Smooth muscle cell (in vitro differentiated cells): Measurements from ENCODE around the gene SLC9A7. TPM values are rescaled to one million over a fixed set of nuclear protein-coding genes. Genes with fewer than 3 reads are reported as not detected.
A peak's percentile ranks its signal among the peaks of the same experiment; 100 is the strongest.

Experiments used
- DNase-seq: peaks from one replicate; lab custom pipeline; 2025; ENCODE audit not compliant: unreplicated experiment; lab: John Stamatoyannopoulos, UW
- H2AFZ ChIP-seq: fragments of 200-600 bp; sonication (generic); 2 replicates; pipeline ENCODE4 v1.6.0; 2016; ENCODE audit warnings: antibody characterized with exemption, low read depth, mild to moderate bottlenecking
- H3F3A ChIP-seq: fragments of 200-600 bp; sonication (generic); 2 replicates; pipeline ENCODE4 v1.6.0; 2017; ENCODE audit warnings: antibody characterized with exemption, low read depth
- H3K27ac ChIP-seq: fragments of 200-600 bp; sonication (generic); 2 replicates; pipeline ENCODE4 v1.5.1; 2016; ENCODE audit warnings: low read depth, mild to moderate bottlenecking
- H3K27me3 ChIP-seq: fragments of 200-600 bp; sonication (generic); 2 replicates; pipeline ENCODE4 v1.6.1; 2016; ENCODE audit warnings: low read depth, mild to moderate bottlenecking
- H3K36me3 ChIP-seq: fragments of 200-600 bp; sonication (generic); 2 replicates; pipeline ENCODE4 v1.5.1; 2016; ENCODE audit warnings: low read depth
- H3K4me1 ChIP-seq: fragments of 200-600 bp; sonication (generic); 2 replicates; pipeline ENCODE4 v1.5.1; 2016; ENCODE audit warnings: low read depth
- H3K4me2 ChIP-seq: fragments of 200-600 bp; sonication (generic); 2 replicates; pipeline ENCODE4 v1.6.0; 2016; ENCODE audit warnings: mild to moderate bottlenecking
- H3K4me3 ChIP-seq: fragments of 200-600 bp; sonication (generic); 2 replicates; pipeline ENCODE4 v1.5.1; 2016; ENCODE audit warnings: mild to moderate bottlenecking
- H3K79me2 ChIP-seq: fragments of 200-600 bp; sonication (generic); 2 replicates; pipeline ENCODE4 v1.6.0; 2016; ENCODE audit warnings: low read depth, mild to moderate bottlenecking
- H3K9ac ChIP-seq: fragments of 200-600 bp; sonication (generic); 2 replicates; pipeline ENCODE4 v1.6.0; 2016; ENCODE audit warnings: low read depth
- H3K9me3 ChIP-seq: fragments of 200-600 bp; sonication (generic); replicated peaks from 2 replicates; pipeline ENCODE4 v1.5.1; 2016; ENCODE audit warnings: low read depth
- H4K20me1 ChIP-seq: fragments of 200-600 bp; sonication (generic); 2 replicates; pipeline ENCODE4 v1.6.0; 2016; ENCODE audit warnings: low read depth
- WGBS: methylation state at CpG from one replicate; pipeline ENCODE4 v1.1.7; 2016; ENCODE audit warnings: low lambda C conversion rate; 5-methylcytosine and 5-hydroxymethylcytosine counted together
- polyA plus RNA-seq: library from polyadenylated mRNA; unstranded; fragments of >200 nt; fragmentation: Nextera tagmentation; extraction: Ambion mirVana; gene quantifications from 2 replicates; pipeline ENCODE4 v1.2.1, GENCODE V29; 2016
- total RNA-seq: library from RNA; depleted of rRNA; stranded (reverse); fragments of >200 nt; gene quantifications from 2 replicates; pipeline ENCODE4 v1.2.3, GENCODE V29; 2014
- TF ChIP-seq, protein P1 (sequence below): fragments of 200-600 bp; sonication (generic); IDR thresholded peaks from 2 replicates; pipeline ENCODE4 v1.5.1; 2017; ENCODE audit warnings: borderline replicate concordance, mild to moderate bottlenecking, antibody characterized with exemption; ENCODE audit not compliant: insufficient read depth, poor library complexity, severe bottlenecking

SLC9A7 gene
- total and polyA plus RNA-seq, 2 experiments from 2014 or later, result 0.83 to 6.7 TPM

DNA sequence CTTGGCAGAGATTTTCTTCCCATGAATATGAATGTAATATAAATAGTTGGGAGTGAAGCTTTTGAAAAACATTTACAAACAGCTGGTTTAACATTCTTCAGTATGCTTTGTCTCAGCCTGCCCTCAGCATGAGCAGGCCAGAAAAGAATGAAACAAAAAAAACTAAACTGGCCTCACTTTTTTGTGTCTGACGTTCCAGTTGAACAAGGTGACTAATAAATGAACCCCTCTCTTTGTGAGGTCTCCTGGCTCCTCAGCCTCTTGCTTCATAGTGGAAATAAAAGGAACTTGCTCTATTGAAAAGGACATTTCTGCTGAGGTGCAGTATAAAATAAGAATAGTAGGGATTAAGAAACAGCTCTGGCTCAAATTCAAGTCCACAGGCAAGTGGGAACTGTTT, 176.0 kb downstream of the SLC9A7 start:
- H3K27ac ChIP-seq, result peak overlapping the region; percentile 75

DNA sequence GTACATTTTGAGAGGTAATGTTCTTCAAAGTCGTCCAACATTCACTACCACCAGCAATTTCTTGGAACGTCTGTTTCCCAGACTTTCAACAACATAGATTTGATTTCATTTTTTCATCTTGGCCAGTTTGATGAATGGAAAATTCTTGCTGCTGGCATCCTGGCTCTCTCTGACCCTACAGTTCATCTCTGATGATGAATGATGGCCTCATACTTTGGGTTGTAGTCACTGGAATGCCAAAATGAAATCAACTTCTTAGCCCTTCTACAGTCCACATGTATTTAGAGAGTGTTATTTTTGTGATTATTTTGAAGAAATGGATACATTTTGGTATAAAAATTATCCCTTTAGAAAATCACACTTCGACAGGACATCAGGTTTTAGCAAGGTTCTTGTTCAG, 176.6 kb downstream of the SLC9A7 start:
- no peaks in the 10 kb centered on the region for H4K20me1 ChIP-seq
- H3K27me3 ChIP-seq, result no peaks in the 10 kb centered on the region
- no peak overlapping the region for H3K4me3 ChIP-seq
- H2AFZ ChIP-seq, result no peak overlapping the region
- H3K9ac ChIP-seq, result peak overlapping the region; percentile 37
- H3K27ac ChIP-seq, result peak overlapping the region; percentile 75
- H3F3A ChIP-seq, result no peaks in the 10 kb centered on the region
- no peaks in the 10 kb centered on the region for H3K79me2 ChIP-seq
- no peaks in the 10 kb centered on the region for H3K36me3 ChIP-seq
- peak overlapping the region; percentile 51 for H3K4me2 ChIP-seq
- peaks cover 8% of the 10 kb centered on the region for H3K4me1 ChIP-seq
- 69% methylated on average over 3 of the region's 3 CpGs for WGBS
- TF ChIP-seq, protein P1, sequence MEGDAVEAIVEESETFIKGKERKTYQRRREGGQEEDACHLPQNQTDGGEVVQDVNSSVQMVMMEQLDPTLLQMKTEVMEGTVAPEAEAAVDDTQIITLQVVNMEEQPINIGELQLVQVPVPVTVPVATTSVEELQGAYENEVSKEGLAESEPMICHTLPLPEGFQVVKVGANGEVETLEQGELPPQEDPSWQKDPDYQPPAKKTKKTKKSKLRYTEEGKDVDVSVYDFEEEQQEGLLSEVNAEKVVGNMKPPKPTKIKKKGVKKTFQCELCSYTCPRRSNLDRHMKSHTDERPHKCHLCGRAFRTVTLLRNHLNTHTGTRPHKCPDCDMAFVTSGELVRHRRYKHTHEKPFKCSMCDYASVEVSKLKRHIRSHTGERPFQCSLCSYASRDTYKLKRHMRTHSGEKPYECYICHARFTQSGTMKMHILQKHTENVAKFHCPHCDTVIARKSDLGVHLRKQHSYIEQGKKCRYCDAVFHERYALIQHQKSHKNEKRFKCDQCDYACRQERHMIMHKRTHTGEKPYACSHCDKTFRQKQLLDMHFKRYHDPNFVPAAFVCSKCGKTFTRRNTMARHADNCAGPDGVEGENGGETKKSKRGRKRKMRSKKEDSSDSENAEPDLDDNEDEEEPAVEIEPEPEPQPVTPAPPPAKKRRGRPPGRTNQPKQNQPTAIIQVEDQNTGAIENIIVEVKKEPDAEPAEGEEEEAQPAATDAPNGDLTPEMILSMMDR, result no peak
- DNase-seq, result no peak
- H3K9me3 ChIP-seq, result no peaks in the 10 kb centered on the region

More for the DNA sequence above, 176.0 kb downstream of the SLC9A7 start:
- Histone ChIP-seq H3K27me3 (no peaks in the 10 kb centered on the region), H3K4me1 (peaks cover 12% of the 10 kb centered on the region), H3K4me3 (no peak overlapping the region), H4K20me1 (no peaks in the 10 kb centered on the region), H3K36me3 (no peaks in the 10 kb centered on the region), H2AFZ (no peak overlapping the region), H3K9me3 (no peaks in the 10 kb centered on the region), H3K4me2 (peak overlapping the region; percentile 51), H3K79me2 (no peaks in the 10 kb centered on the region), H3K9ac (peak overlapping the region; percentile 37), H3F3A (no peaks in the 10 kb centered on the region)
- TF ChIP-seq, protein P1, result no peak
- no peak for DNase-seq
- 37% methylated on average over 1 of the region's 1 CpG for WGBS

DNA sequence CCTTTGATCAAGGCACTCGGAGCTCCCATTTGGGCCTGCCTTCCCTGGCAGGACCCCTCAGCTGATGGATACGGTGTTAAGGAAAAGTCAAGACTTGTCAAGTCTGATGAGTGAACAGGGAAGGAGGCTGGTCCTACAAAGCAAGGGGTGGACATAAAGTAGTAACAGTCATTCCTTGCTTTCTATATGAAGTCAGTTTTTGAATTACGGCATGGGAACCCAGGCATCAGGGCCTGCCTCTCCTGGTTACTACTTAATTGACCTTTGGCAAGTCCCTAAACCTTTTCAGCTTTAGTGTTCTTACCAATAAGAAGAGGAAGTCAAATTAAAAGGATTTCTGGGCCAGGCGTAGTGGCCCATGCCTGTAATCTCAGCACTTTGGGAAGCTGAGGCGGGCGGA, 178.3 kb downstream of the SLC9A7 start:
- no peak overlapping the region for H3K4me2 ChIP-seq
- H3F3A ChIP-seq, result no peaks in the 10 kb centered on the region
- H3K79me2 ChIP-seq, result no peaks in the 10 kb centered on the region
- H4K20me1 ChIP-seq, result no peaks in the 10 kb centered on the region
- no peaks in the 10 kb centered on the region for H3K9me3 ChIP-seq
- H2AFZ ChIP-seq, result no peak overlapping the region
- H3K9ac ChIP-seq, result no peak overlapping the region
- H3K4me1 ChIP-seq, result peaks cover 8% of the 10 kb centered on the region
- TF ChIP-seq, protein P1, result no peak
- no peaks in the 10 kb centered on the region for H3K27me3 ChIP-seq
- DNase-seq, result no peak
- 93% methylated on average over 6 of the region's 6 CpGs for WGBS
- H3K27ac ChIP-seq, result no peak overlapping the region
- H3K4me3 ChIP-seq, result no peak overlapping the region
- no peaks in the 10 kb centered on the region for H3K36me3 ChIP-seq

DNA sequence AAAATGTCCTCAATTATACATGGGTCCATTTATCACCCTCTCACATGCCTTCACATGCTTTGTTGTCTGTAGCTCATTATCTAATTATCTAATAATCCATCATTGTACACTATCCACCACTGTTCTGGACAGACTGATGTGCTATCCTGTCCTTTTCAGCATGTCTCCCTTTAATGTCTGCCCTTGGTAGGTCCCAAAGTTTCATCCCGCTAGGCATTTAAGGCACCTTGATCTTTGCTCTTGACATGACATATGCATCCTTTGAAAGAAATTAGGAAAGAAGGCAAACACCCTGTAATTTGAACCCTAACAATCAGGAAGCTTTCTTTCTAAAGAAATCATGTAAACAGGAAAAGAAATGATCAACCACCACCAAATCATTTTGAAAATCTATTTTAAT, 179.7 kb downstream of the SLC9A7 start:
- 89% methylated on average over 1 of the region's 1 CpG for WGBS
- no peaks in the 10 kb centered on the region for H3K9me3 ChIP-seq

More for the DNA sequence above, 179.7 kb downstream of the SLC9A7 start:
- Histone ChIP-seq H3K4me2 (no peak overlapping the region), H2AFZ (no peak overlapping the region), H3K4me3 (no peak overlapping the region), H3K79me2 (no peaks in the 10 kb centered on the region), H4K20me1 (peaks cover 6% of the 10 kb centered on the region), H3K9ac (no peak overlapping the region), H3K4me1 (peaks cover 8% of the 10 kb centered on the region), H3K36me3 (no peaks in the 10 kb centered on the region), H3K27me3 (no peaks in the 10 kb centered on the region), H3F3A (no peaks in the 10 kb centered on the region), H3K27ac (no peak overlapping the region)
- no peak for DNase-seq
- TF ChIP-seq, protein P1, result no peak
